SU-DHL-6 (cell line): ENCODE data around the gene SENP3.

Experiments used
- EZH2phosphoT487 ChIP-seq: fragments of 200-600 bp; sonication (generic), shearing (Covaris generic); conservative IDR thresholded peaks from 2 replicates; pipeline ENCODE4 v1.6.1; 2018; ENCODE audit warnings: mild to moderate bottlenecking, antibody characterized with exemption, low read length, moderate library complexity, mixed read lengths
- TF ChIP-seq, protein P1 (sequence below): fragments of 200-600 bp; sonication (generic); IDR thresholded peaks from one replicate; pipeline ENCODE4 v1.5.1; 2017; ENCODE audit warnings: antibody characterized with exemption, mild to moderate bottlenecking, low read length, moderate library complexity; ENCODE audit not compliant: insufficient read depth, poor library complexity, severe bottlenecking

GRCh38 chr17:7523033-7523432 is 38.7 kb upstream of the SENP3 start:
- TF ChIP-seq, protein P1, sequence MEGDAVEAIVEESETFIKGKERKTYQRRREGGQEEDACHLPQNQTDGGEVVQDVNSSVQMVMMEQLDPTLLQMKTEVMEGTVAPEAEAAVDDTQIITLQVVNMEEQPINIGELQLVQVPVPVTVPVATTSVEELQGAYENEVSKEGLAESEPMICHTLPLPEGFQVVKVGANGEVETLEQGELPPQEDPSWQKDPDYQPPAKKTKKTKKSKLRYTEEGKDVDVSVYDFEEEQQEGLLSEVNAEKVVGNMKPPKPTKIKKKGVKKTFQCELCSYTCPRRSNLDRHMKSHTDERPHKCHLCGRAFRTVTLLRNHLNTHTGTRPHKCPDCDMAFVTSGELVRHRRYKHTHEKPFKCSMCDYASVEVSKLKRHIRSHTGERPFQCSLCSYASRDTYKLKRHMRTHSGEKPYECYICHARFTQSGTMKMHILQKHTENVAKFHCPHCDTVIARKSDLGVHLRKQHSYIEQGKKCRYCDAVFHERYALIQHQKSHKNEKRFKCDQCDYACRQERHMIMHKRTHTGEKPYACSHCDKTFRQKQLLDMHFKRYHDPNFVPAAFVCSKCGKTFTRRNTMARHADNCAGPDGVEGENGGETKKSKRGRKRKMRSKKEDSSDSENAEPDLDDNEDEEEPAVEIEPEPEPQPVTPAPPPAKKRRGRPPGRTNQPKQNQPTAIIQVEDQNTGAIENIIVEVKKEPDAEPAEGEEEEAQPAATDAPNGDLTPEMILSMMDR, result peak; percentile 38
- TF ChIP-seq EZH2phosphoT487, result no peak
